Measurements from ENCODE around the gene SFXN5.
"Not testable (repeated sequence)": the region's sequence is repeated elsewhere in the genome, so short reads cannot be mapped to it uniquely, and the experiment has no call there.

The SFXN5 gene

DNA sequence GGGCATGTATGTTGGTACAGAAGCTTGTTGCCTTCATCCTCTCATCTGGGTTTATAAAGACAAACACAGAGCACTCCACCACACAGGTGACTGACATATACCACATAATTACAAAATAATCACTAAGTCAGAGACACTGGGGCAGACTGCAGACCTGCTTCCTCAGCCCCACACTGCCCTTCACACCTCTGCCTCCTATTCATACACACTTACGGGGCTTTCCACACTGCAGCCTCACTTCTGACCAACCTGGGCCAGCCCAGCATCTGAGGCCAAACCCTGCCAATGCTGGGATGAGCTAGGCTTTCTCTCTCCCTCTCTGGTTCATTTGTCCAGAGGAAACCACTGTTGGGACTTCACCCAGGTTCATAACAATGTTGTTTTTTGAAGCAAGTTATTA, 149.7 kb downstream of the SFXN5 start:
- DNase-seq (ENCODE audit: low read depth), result no peak

DNA sequence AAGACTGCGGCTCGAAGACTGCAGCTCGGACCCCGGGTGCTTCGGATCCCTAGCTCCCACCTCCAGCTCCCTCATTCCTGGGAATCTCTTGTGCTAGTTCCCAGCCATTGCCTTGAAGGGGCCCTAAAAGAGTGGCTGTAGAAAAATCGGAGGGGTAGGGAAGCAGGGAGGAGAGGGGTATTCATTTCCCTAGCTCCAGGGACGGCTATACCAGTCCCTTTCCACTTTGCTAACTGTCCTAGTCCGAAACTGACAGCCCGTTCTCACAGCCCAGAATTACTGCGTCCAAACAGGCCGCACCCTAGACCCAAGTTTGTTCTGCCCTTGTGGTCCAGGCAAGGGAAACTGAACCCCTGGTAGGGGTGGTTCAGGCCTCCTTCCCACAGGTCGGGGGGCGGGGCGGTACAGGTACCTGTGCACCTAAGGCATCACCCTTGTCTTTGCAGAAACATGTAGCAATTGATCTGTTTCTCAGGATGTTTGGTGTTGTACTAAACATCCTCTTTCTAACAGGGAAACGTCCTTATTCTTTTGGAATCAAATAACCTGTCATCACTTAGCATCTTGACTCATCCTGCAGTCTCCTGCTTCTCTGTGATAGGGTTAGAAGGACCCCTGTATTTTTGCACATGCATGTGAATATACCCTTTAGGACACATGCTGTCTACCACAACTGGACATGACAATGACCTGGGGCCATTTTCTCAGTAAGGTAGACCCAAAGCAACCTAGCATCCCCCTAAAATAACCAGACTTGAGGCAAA, 150.2 kb downstream of the SFXN5 start:
- no peak for DNase-seq (ENCODE audit: low read depth)

DNA sequence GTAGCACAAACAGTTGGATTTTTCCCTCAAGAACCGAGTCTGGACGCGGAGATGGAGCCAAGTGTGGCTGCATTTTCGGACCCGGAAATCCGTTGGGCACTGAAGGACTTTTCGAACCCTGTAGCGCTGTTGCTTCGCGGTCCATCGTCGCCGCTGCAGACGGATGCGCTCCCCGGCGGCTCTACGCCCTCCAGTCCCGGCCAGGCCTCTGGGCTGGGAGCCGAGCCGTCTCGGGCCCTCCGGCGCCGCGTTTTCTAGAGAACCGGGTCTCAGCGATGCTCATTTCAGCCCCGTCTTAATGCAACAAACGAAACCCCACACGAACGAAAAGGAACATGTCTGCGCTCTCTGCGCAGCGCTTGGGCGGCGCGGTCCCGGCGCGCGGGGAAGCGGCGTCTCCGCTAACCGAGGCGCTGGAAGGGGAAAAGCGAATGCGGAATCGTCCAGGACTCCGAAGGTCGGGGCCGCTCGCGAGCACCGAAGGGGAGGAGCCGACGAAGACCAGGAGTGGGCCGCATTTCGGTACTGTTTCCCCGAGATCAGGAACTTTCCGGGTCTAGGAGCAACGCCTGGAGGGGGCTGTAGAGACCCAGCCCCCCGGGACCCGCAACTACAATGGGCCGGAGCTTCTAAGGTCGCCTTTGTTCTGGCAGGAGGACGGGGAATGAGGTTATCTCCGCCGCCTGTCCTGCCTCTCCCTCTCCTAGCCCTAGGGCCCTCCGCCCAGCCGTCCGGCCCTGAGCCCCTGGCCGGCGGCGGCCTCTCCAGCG, 151.0 kb downstream of the SFXN5 start:
- peak; percentile 23 for DNase-seq (ENCODE audit: low read depth)

- DNase-seq (ENCODE audit: low read depth), result no peak
Measured at GRCh38 chr2:72919414-72920317, 151.8 kb downstream of the SFXN5 start.

- no peak for DNase-seq (ENCODE audit: low read depth)
Measured at GRCh38 chr2:72917877-72918553, 153.5 kb downstream of the SFXN5 start.

DNA sequence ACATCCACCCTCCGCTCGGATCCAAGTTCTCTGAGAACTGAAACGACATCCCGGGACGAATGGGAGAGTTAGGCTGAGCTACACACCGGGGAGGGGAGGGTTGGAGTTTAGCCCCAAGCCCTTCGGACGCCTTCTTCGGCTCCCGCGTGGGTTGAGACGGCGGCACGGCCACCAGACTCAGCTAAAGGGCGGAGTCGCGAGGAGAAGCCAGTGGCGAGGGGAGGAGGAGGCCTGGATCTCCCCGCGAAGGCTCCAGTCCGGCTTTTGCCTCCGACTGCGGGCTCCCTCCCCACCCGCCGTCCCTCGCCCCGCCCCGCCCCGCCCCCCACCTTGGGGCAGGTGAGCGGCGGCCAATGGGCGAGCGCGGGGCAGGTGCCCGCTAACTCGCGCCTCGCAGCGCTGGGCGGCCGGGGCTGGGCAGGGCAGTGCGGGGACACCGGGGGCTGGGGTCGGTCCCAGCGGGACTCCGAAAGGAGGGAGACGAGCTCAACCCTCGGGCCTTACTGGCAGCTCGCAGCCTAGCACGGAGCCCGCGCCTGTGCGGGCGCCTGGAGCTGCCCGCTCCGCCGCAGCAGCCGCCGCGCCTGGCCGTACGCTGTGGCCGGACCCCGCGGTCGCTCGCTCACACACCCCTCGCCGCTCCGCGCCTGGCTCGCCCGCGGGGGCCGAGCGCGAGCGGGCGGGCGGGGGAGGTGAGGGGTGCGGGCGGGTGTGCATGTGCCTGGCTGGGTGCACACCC, 154.2 kb downstream of the SFXN5 start, which contains the start of gene EMX1:
EMX1 (plus strand) TSS at position 382 of the 739 bp plus-strand sequence; CDS start at position 716, 334 bp downstream.
- no peak for DNase-seq (ENCODE audit: low read depth)

GRCh38 chr2:72916743-72917137, 154.8 kb downstream of the SFXN5 start:
- no peak for DNase-seq (ENCODE audit: low read depth)

GRCh38 chr2:72915907-72916742, 155.4 kb downstream of the SFXN5 start:
- DNase-seq (ENCODE audit: low read depth), result peak; percentile 33

DNA sequence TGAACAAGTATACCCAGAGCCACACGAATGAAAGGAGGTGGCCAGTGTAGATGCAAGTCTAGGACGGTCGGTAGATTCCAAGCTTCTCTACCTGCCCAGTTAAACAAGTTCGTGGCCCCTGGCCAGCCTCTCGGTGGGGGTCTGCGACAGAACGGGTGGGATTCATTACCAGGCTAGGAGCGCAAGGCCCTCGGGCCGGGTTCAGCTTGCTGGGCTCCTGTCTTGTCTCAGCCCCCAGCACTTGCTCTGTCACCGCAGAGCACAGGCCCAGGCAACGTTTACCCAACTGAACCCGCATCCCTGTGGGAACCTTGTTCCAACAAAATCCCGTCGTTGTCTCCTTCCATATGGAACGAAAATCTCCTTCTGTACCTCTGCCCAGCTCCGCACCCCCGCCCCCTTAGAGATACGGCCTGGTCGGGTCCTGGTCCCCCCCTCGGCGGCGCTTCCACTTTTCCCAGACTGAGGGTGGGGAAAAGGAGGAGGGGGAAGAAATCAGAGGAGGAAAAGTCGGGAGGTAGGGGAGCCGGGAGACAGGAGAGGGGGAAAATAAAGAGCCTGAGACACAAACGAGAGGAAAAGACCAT, 156.1 kb downstream of the SFXN5 start:
- DNase-seq (ENCODE audit: low read depth), result no peak

DNA sequence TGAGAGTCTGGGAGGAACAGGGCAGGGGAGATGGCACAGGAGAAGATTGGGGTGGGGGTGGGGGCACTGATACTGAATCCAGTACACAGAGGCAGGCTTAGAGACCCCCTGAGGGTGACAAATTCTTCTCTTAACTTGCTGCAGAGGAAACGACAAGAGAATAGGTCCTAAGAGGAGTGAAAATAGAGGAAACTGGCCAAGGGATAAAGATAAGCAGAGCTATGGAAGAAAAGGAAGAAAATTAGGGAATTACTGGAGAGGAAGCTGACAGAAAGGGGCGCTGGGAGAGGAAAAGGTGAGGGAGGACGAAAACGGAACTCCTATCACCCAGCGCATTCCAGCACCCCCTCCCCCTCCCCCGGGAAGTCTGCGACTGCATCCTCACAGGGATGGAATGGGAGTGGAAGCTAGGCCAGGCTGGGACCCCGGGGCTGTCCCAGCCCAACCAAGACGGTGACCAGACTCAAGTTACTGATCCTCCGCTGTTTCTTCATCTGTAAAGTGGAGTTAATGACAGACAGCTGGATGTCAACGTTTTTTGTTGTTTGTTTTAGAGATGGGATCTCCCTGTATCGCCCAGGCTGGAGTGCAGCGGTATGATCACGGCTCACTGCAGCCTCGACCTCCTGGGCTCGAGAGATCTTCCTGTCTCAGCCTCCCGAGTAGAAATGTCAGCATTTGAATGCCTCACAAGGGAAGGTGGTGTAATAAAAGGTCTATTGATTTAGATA, 156.8 kb downstream of the SFXN5 start:
- DNase-seq (ENCODE audit: low read depth), result no peak

- no peak for DNase-seq (ENCODE audit: low read depth)
Measured at GRCh38 chr2:72914206-72914559, 157.3 kb downstream of the SFXN5 start.

DNA sequence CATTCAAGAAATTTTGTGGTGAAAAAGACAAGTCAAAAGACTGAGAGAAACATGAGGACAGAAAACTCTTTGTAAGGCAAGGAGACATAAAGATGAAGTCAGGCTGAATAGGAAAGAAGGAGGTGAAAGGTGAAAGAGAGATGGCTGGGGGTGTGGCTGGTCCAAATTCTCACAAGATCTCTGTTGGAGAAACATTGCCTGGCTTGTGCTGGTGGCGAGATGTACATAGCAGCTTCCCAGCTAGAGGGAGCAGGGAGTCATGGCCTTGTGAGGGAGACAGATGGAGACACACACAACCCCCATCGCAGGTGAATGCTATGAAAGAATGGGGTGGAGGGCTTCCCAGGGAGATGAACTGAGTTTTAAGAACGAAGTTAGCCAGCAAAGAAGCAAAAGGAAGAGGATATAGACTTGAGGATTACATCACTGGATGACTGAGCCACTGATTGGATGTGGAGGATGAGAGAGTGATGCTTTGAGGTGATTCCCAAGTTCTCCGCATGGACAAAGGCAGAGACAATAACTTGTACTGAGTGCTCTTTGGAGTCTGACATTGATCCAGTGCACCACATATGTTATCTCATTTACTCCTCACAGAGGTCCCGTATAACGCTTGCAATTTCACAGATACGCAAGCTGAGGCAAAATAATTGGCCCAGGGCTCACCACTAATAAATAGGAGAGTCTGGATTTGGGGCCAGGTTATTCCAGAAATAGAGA, 157.9 kb downstream of the SFXN5 start:
- DNase-seq (ENCODE audit: low read depth), result no peak

- no peak for DNase-seq (ENCODE audit: low read depth)
Measured at GRCh38 chr2:72911256-72911655, 160.3 kb downstream of the SFXN5 start.

DNA sequence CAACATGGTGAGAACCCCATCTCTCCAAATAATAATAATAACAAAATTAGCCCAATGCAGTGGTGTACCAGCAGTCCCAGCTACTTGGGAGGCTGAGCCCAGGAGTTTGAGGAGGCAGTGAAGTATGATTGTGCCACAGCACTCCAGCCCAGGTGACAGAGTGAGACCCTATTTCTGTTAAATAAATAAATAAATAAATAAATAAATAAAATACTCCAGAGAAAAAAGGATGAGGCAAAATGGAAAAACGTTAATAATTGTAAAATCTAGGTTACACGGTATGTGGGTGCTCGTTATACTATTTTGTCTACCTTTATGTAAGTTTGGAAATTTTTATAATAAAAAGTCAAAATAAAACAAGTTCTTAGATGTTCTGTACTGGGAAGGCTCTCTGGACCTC, 162.8 kb downstream of the SFXN5 start:
- no peak for DNase-seq (ENCODE audit: low read depth)

GRCh38 chr2:72907369-72907768, 164.1 kb downstream of the SFXN5 start:
- DNase-seq (ENCODE audit: low read depth), result not testable (repeated sequence)

- DNase-seq (ENCODE audit: low read depth), result no peak
Measured at GRCh38 chr2:72901426-72901825, 170.1 kb downstream of the SFXN5 start.

DNA sequence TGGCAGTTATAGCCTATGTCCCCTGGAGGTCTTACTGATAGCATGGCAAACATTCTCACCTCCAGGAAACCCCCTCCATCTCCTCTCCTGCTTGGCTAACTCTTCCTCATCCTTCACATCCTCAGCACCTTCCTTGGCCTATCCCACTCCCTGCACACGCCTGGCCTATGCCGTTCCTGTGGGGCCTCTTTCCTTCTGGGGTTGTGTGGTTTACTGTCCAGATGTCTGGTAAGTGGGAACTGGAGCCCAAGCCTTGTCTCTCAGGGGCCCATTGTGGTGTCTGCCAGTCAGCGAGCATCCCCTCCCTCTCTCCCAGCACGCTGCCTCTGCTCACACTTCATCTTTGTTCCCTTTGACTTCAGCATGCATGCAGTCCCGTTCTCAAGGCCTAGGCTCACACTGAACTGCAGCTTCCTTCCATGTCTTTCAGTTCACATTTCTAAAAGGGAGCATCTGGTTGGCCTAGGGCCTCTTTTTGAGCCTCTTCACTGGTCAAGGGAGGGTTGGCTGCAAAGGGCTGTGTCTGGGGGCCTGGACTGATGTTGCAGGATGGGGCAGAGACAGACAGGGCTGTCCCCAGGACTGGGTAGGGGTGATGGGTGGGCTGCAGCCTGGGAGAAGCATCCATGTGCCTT, 171.2 kb downstream of the SFXN5 start:
- no peak for DNase-seq (ENCODE audit: low read depth)

DNA sequence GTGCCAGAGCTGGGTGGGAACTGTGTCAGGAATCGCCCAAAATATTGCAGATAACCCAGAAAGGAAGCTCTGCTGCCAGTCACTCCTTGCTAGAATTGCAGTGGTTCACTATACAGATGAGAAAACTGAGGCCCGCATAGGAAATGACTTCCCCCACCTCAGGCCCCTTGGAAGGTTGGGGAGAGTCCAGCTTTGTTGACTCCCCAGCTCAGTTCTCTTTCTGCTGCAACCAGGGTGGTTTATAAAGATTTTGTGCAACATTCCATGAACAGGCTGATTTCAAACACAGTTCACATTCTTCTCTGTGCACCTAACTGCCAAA, 173.0 kb downstream of the SFXN5 start:
- no peak for DNase-seq (ENCODE audit: low read depth)
